CD14-positive monocyte (primary cell): ENCODE data around the gene MAGI3. TPM values are rescaled to one million over a fixed set of nuclear protein-coding genes. Genes with fewer than 3 reads are reported as not detected.

Source experiments
- DNase-seq, 3 donors: peaks; one replicate each; pipeline ENCODE4 v3.0.0-alpha.2; 2011 to 2022
- H2AFZ ChIP-seq: 2 replicates; pipeline ENCODE4 v1.6.0; 2012; ENCODE audit warnings: mild to moderate bottlenecking, low read depth, low read length, inconsistent platforms; ENCODE audit not compliant: insufficient read depth, poor library complexity, severe bottlenecking
- H3K27ac ChIP-seq, 2 donors: 1 replicate in 1 of 2; 2 replicates in 1 of 2; pipeline ENCODE4 v1.5.1; 2012 to 2013; ENCODE audit warnings: low read length in 2 of 2, control low read depth in 1 of 2, inconsistent platforms in 1 of 2, low read depth in 1 of 2, mild to moderate bottlenecking in 1 of 2
- H3K27me3 ChIP-seq, 2 donors: one replicate each; pipeline versions ENCODE4 v1.6.0 to v1.6.1; 2011 to 2013; ENCODE audit warnings: low read length in 2 of 2; ENCODE audit not compliant: control insufficient read depth in 2 of 2, insufficient read depth in 2 of 2
- H3K36me3 ChIP-seq, 2 donors: replicated peaks in 1 of 2; 1 replicate in 1 of 2; 2 replicates in 1 of 2; pipeline versions ENCODE4 v1.5.1 to v1.6.1; 2012 to 2013; ENCODE audit warnings: low read length in 2 of 2, control low read depth in 1 of 2, inconsistent platforms in 1 of 2, mild to moderate bottlenecking in 1 of 2; ENCODE audit not compliant: insufficient read depth in 2 of 2, control insufficient read depth in 1 of 2
- H3K4me1 ChIP-seq, 2 donors: 1 replicate in 1 of 2; 2 replicates in 1 of 2; pipeline versions ENCODE4 v1.5.1 to v1.6.1; 2012 to 2013; ENCODE audit warnings: low read length in 2 of 2, control low read depth in 1 of 2, inconsistent platforms in 1 of 2, mild to moderate bottlenecking in 1 of 2, moderate library complexity in 1 of 2; ENCODE audit not compliant: insufficient read depth in 2 of 2, control insufficient read depth in 1 of 2
- H3K4me2 ChIP-seq: replicated peaks from 2 replicates; pipeline ENCODE3; 2012; ENCODE audit warnings: low read length, moderate library complexity, mild to moderate bottlenecking; ENCODE audit not compliant: poor library complexity, severe bottlenecking; ENCODE audit errors: extremely low read depth
- H3K4me3 ChIP-seq, 3 experiments: fragments of 200-600 bp in 1 of 3; sonication (generic) in 1 of 3; replicated peaks in 1 of 3; 1 replicate in 2 of 3; 2 replicates in 1 of 3; pipeline ENCODE4 v1.5.1; 2011 to 2013; ENCODE audit warnings: low read length in 3 of 3, mild to moderate bottlenecking in 3 of 3, control low read depth in 2 of 3, low read depth in 2 of 3, inconsistent platforms in 1 of 3, moderate library complexity in 1 of 3
- H3K79me2 ChIP-seq: 2 replicates; pipeline ENCODE4 v1.6.0; 2012; ENCODE audit warnings: mild to moderate bottlenecking, control low read depth, inconsistent platforms, low read length, moderate library complexity; ENCODE audit not compliant: insufficient read depth
- H3K9ac ChIP-seq: 2 replicates; pipeline ENCODE4 v1.6.0; 2017; ENCODE audit warnings: low read length, mild to moderate bottlenecking; ENCODE audit not compliant: insufficient read depth, poor library complexity, severe bottlenecking
- H3K9me3 ChIP-seq, 2 donors: replicated peaks in 1 of 2; 1 replicate in 1 of 2; 2 replicates in 1 of 2; pipeline versions ENCODE4 v1.5.1 to v1.6.1; 2012 to 2013; ENCODE audit warnings: low read length in 2 of 2, control low read depth in 1 of 2; ENCODE audit not compliant: control insufficient read depth in 1 of 2, insufficient read depth in 1 of 2
- H4K20me1 ChIP-seq: 2 replicates; pipeline ENCODE4 v1.6.0; 2012; ENCODE audit warnings: mild to moderate bottlenecking, low read length, control low read depth, moderate library complexity; ENCODE audit not compliant: insufficient read depth
- H3K27ac Mint-ChIP-seq, 7 donors: one replicate each; pipeline ENCODE4 v1.8.0; 2020; ENCODE audit warnings: mild to moderate bottlenecking in 7 of 7, mixed read lengths in 7 of 7, moderate library complexity in 6 of 7, inconsistent platforms in 2 of 7
- H3K27me3 Mint-ChIP-seq, 3 donors: one replicate each; pipeline ENCODE4 v1.8.0; 2021 to 2022; ENCODE audit warnings: low read depth in 3 of 3, mild to moderate bottlenecking in 3 of 3, mixed read lengths in 3 of 3, moderate library complexity in 3 of 3, inconsistent platforms in 1 of 3
- H3K36me3 Mint-ChIP-seq, 2 donors: one replicate each; pipeline ENCODE4 v1.8.0; 2020; ENCODE audit warnings: mixed read lengths in 2 of 2, inconsistent platforms in 1 of 2, mild to moderate bottlenecking in 1 of 2
- H3K4me1 Mint-ChIP-seq: one replicate; pipeline ENCODE4 v1.8.0; 2020; ENCODE audit warnings: mild to moderate bottlenecking, mixed read lengths
- H3K4me3 Mint-ChIP-seq, 2 donors: one replicate each; pipeline ENCODE4 v1.8.0; 2020; ENCODE audit warnings: mild to moderate bottlenecking in 2 of 2, mixed read lengths in 2 of 2, moderate library complexity in 1 of 2
- H3K9me3 Mint-ChIP-seq, 7 donors: one replicate each; pipeline ENCODE4 v1.8.0; 2020 to 2022; ENCODE audit warnings: mixed read lengths in 7 of 7, mild to moderate bottlenecking in 6 of 7, moderate library complexity in 6 of 7, inconsistent platforms in 2 of 7
- WGBS: methylation state at CpG from one replicate; pipeline ENCODE4 v1.1.5; 2013; ENCODE audit warnings: missing lambda C conversion rate; ENCODE audit not compliant: insufficient coverage; 5-methylcytosine and 5-hydroxymethylcytosine counted together
- intact Hi-C, 2 donors: fragments of 100-400 bp; cut with micrococcal nuclease; formaldehyde crosslinking; loops; one replicate each; pipeline versions ENCODE4 v1.15.0 to v1.15.1; 2023
- polyA plus RNA-seq, 3 donors: library from polyadenylated mRNA; depleted of rRNA in 1 of 3; unstranded in 2 of 3; stranded (reverse) in 1 of 3; fragments of 300-500 nt in 2 of 3; fragments of >200 nt in 1 of 3; fragmentation: Illumina TruSeq in 2 of 3; gene quantifications; 1 replicate in 2 of 3; 2 replicates in 1 of 3; pipeline ENCODE4 v1.2.3, GENCODE V29; 2012 to 2021
- TF ChIP-seq, protein P1 (sequence below): fragments of 200-600 bp; IDR thresholded peaks from one replicate; pipeline ENCODE4 v1.8.0; 2022; ENCODE audit warnings: antibody characterized with exemption, mild to moderate bottlenecking

Gene MAGI3
- polyA plus RNA-seq, 3 donors: 0.36 to 0.58 (median 0.43) TPM

DNA sequence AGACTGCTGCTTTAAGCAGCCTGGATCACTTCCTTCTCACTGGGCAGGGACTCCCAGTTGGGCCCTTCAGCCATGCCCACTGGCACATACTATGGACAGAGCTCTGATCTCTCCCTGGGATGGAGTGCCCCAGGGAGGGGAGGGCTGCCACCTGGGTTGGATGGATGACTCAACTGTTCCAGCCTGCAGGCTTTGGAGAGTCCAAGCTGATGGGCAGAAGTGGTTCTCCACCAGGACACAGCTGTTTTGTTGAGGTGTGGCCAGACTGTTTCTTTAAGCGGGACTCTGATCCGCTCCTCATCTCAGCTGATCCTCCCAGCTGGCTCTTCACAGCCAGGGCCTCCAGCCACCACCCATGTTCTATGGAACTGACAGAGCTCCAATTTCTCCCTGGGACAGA, 166.9 kb downstream of the MAGI3 start:
- no peak overlapping the region for H3K9ac ChIP-seq
- no peaks in the 10 kb centered on the region for H4K20me1 ChIP-seq
- no peak overlapping the region for H3K4me3 Mint-ChIP-seq
- H3K36me3 ChIP-seq: no peaks in the 10 kb centered on the region
- H3K27ac ChIP-seq: no peak overlapping the region
- intact Hi-C loops: no loop called here
- H3K9me3 Mint-ChIP-seq: peaks cover 15 to 39% (median 28%) of the 10 kb centered on the region in 7 donors
- TF ChIP-seq, protein P1, sequence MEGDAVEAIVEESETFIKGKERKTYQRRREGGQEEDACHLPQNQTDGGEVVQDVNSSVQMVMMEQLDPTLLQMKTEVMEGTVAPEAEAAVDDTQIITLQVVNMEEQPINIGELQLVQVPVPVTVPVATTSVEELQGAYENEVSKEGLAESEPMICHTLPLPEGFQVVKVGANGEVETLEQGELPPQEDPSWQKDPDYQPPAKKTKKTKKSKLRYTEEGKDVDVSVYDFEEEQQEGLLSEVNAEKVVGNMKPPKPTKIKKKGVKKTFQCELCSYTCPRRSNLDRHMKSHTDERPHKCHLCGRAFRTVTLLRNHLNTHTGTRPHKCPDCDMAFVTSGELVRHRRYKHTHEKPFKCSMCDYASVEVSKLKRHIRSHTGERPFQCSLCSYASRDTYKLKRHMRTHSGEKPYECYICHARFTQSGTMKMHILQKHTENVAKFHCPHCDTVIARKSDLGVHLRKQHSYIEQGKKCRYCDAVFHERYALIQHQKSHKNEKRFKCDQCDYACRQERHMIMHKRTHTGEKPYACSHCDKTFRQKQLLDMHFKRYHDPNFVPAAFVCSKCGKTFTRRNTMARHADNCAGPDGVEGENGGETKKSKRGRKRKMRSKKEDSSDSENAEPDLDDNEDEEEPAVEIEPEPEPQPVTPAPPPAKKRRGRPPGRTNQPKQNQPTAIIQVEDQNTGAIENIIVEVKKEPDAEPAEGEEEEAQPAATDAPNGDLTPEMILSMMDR: no peak
- no peaks in the 10 kb centered on the region for H3K27me3 ChIP-seq
- no peaks in the 10 kb centered on the region for H3K4me1 Mint-ChIP-seq
- H2AFZ ChIP-seq: no peak overlapping the region
- peaks cover 0 to 3% (median 0%) of the 10 kb centered on the region in 3 donors for H3K27me3 Mint-ChIP-seq
- no peak for DNase-seq
- H3K27ac Mint-ChIP-seq: no peak overlapping the region
- no peak overlapping the region for H3K4me2 ChIP-seq
- no peak overlapping the region for H3K4me3 ChIP-seq
- peaks cover 18 to 19% of the 10 kb centered on the region in 2 donors for H3K9me3 ChIP-seq
- no peaks in the 10 kb centered on the region for H3K79me2 ChIP-seq
- no peaks in the 10 kb centered on the region for H3K4me1 ChIP-seq
- 100% methylated on average over 2 of the region's 2 CpGs for WGBS
- H3K36me3 Mint-ChIP-seq: peaks cover 0 to 3% of the 10 kb centered on the region in 2 donors

DNA sequence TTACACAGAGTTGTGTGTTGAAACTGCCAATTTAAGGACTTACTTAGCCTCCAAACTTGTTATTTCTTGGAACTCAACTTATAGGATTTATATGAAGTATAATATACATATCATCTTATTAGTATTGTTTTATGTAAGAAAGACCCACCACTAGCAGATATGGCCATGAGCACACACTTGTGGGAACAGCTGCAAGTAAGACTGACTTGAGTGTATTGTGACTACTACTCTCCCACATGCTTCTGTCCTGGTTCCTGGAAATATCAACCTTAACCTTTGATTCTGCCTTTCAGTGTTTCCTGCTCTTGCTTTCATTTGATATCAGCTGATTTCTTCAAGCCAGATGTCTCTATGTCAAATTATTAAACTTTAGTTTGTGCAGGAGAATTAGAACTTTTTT, 175.3 kb downstream of the MAGI3 start:
- no peaks in the 10 kb centered on the region for H3K36me3 ChIP-seq
- H3K9me3 Mint-ChIP-seq: peaks cover 8 to 30% (median 27%) of the 10 kb centered on the region in 7 donors
- H3K9ac ChIP-seq: no peak overlapping the region
- H3K4me3 ChIP-seq: no peak overlapping the region
- H3K9me3 ChIP-seq: peaks cover 0 to 11% of the 10 kb centered on the region in 2 donors
- no peaks in the 10 kb centered on the region for H3K4me1 ChIP-seq
- intact Hi-C loops: no loop called here
- no peaks in the 10 kb centered on the region for H3K79me2 ChIP-seq
- H3K27me3 Mint-ChIP-seq: peaks cover 0 to 2% (median 0%) of the 10 kb centered on the region in 3 donors
- H3K27me3 ChIP-seq: no peaks in the 10 kb centered on the region
- no peak overlapping the region for H3K4me2 ChIP-seq
- no peak overlapping the region for H3K27ac ChIP-seq
- no peaks in the 10 kb centered on the region for H4K20me1 ChIP-seq
- H2AFZ ChIP-seq: no peak overlapping the region
- H3K4me1 Mint-ChIP-seq: no peaks in the 10 kb centered on the region
- no peak for DNase-seq
- no peak overlapping the region for H3K27ac Mint-ChIP-seq
- TF ChIP-seq, protein P1: no peak
- no peaks in the 10 kb centered on the region for H3K36me3 Mint-ChIP-seq
- H3K4me3 Mint-ChIP-seq: no peak overlapping the region
